Neural crest cell (in vitro differentiated cells): ENCODE data around the gene MINDY4. TPM values are rescaled to one million over a fixed set of nuclear protein-coding genes. Genes with fewer than 3 reads are reported as not detected.

Experiments
- DNase-seq: peaks from one replicate; pipeline ENCODE4 v3.0.0; 2021; ENCODE audit warnings: low read depth, mixed read lengths, low spot score
- H3K27ac Mint-ChIP-seq: one replicate; pipeline ENCODE4 v1.8.0; 2021; ENCODE audit warnings: mild to moderate bottlenecking, mixed read lengths; ENCODE audit not compliant: unreplicated experiment
- H3K27me3 Mint-ChIP-seq: 2 replicates; pipeline ENCODE4 v1.8.0; 2021; ENCODE audit warnings: low read depth, mild to moderate bottlenecking, mixed read lengths
- H3K36me3 Mint-ChIP-seq: 2 replicates; pipeline ENCODE4 v1.8.0; 2021; ENCODE audit warnings: low read depth, mild to moderate bottlenecking, mixed read lengths
- H3K4me1 Mint-ChIP-seq: 2 replicates; pipeline ENCODE4 v1.8.0; 2021; ENCODE audit warnings: mixed read lengths
- H3K4me3 Mint-ChIP-seq: one replicate; pipeline ENCODE4 v1.8.0; 2021; ENCODE audit warnings: mild to moderate bottlenecking, mixed read lengths
- H3K9me3 Mint-ChIP-seq: 2 replicates; pipeline ENCODE4 v1.8.0; 2021; ENCODE audit warnings: mixed read lengths
- total RNA-seq: library from RNA; stranded (reverse); gene quantifications from 2 replicates; pipeline ENCODE4 v1.2.1, GENCODE V29; 2021
- TF ChIP-seq, protein P1 (sequence below): fragments of 200-600 bp; sonication (generic); conservative IDR thresholded peaks from 2 replicates; pipeline ENCODE4 v1.5.0; 2021; ENCODE audit warnings: antibody characterized with exemption, mild to moderate bottlenecking

Gene MINDY4
- total RNA-seq, 1 donor from 2014 or later, result 9.2 TPM

DNA sequence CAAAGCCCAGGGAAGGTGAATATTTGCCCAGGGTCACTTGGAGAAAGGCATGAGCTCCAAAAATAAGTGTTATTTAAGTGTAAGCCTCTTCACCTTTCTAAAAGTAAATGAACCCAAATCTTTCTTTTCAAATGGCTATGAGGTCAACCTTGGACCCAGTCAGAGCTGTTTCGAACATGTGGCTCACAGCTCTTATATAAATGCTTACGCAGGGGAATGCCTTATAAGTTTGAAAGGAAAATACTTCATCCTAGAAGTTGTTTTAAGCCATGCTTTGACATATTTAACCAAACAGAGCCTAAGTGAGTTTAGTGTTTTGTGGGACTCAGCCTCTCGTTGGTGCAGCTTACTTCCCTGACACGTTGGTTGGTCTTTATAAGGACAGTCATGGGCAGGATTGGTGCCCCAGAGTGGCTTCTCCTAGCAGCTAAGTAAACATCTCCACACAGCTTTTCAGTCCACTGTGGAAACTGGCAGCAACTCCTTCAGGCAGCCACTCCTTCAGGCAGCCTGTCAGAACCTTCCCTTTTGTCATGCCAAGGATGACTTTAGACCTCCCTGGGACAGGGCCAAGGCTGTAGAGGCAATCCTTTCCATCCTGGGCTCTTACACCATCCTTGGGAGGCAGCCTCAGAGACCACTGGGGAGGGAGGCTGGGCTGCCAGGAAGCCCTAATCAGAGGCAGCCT, 43.6 kb downstream of the MINDY4 start:
- Mint-ChIP-seq H3K36me3 (peaks cover 15% of the 10 kb centered on the region), H3K27ac (no peak overlapping the region), H3K4me3 (no peak overlapping the region), H3K27me3 (no peaks in the 10 kb centered on the region), H3K9me3 (no peaks in the 10 kb centered on the region), H3K4me1 (no peaks in the 10 kb centered on the region)
- TF ChIP-seq, protein P1, sequence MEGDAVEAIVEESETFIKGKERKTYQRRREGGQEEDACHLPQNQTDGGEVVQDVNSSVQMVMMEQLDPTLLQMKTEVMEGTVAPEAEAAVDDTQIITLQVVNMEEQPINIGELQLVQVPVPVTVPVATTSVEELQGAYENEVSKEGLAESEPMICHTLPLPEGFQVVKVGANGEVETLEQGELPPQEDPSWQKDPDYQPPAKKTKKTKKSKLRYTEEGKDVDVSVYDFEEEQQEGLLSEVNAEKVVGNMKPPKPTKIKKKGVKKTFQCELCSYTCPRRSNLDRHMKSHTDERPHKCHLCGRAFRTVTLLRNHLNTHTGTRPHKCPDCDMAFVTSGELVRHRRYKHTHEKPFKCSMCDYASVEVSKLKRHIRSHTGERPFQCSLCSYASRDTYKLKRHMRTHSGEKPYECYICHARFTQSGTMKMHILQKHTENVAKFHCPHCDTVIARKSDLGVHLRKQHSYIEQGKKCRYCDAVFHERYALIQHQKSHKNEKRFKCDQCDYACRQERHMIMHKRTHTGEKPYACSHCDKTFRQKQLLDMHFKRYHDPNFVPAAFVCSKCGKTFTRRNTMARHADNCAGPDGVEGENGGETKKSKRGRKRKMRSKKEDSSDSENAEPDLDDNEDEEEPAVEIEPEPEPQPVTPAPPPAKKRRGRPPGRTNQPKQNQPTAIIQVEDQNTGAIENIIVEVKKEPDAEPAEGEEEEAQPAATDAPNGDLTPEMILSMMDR, result no peak
- DNase-seq, result no peak

DNA sequence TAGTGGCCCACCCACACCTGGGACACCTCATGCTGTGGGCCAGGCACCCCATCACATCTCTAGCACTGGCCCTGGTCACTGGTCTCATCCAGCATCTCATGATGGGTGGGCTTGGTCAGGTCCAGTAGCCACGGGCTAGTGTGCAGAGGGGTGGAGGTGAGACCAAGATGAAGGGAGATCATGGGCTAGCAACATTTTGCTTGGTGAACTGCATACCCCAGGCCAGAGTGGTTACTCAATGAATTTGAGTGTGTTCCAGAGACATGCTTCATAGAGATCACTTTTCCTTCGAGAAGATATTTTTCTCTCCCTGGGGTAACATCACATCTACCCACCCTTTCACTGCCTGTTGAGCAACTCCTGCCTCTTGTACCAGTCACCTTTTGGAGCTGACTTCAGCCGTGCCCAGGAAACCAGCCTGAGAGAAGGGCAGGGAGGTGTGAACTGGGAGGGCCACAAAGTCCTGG, 44.2 kb downstream of the MINDY4 start:
- H3K4me3 Mint-ChIP-seq, result no peak overlapping the region
- peaks cover 15% of the 10 kb centered on the region for H3K36me3 Mint-ChIP-seq
- TF ChIP-seq, protein P1, result no peak
- no peaks in the 10 kb centered on the region for H3K9me3 Mint-ChIP-seq
- H3K27me3 Mint-ChIP-seq, result no peaks in the 10 kb centered on the region
- no peak overlapping the region for H3K27ac Mint-ChIP-seq
- DNase-seq, result no peak
- no peaks in the 10 kb centered on the region for H3K4me1 Mint-ChIP-seq

DNA sequence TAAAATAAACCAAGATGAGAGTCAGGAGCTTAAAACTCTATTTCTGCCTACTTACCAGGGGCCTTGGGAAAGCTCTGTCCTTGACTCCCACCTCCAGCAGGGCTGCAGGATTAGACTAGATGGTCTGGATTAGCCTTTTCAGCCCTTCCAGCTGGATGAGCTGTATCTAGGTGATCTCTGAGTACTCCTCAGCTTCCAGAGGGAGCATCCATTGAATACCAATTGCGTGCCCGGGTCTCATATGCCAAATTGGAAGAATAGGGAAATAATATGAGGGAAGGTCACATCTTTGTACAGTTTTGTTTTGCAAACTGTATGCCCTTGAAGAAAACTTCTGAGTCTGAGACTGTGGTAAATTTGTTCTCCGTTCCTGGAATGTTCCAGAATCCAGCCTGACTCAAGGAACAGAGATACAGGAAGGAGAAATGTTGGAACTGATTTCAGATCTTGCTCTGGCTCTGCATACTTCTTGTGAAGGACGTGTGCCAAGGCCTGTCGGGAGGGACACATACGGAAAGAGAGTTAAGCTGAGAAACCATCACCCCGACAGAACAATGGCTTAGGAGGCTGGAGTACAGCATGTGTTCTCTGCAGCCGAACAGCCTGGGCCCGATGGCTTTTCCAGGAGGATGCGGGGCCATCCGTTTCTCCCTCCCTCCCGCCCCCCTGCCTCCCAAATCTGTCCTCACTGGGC, 44.9 kb downstream of the MINDY4 start:
- TF ChIP-seq, protein P1, result no peak
- H3K4me1 Mint-ChIP-seq, result no peaks in the 10 kb centered on the region
- no peaks in the 10 kb centered on the region for H3K27me3 Mint-ChIP-seq

DNA sequence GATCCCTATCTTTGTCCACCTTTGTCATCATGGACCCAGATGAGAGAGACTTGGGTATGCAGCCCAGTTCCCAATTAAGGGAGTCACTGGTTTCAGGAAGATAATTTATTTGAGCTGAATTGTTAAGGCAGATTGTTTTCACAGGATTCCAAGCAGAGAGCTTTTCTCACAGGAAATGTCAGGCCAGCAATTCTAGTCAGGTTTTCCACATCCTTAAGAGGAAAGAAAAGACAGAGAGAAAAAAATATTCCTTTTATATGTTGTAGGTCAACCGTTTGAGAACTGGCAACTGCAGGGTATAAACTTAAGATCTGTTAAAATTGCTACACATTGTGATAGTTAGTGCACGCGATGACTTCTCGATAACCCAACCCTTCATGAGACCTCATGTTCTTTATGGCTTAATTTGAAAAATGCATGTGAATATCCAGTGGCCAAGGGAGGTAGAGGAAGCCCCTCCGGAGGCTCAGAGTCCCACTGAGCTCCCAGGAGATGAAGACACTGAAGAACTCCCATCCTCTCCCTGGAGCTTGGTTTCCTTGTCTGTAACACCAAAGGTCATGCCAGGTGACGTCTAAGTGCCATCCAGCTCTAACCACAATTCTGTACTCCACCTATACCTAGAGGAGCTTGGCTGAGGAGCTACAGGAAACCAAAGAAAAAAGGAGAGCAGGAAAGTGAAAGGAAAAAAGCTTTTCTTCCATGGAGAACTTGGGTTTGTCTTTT, 45.6 kb downstream of the MINDY4 start:
- Mint-ChIP-seq H3K4me3 (no peak overlapping the region), H3K27ac (no peak overlapping the region), H3K4me1 (no peaks in the 10 kb centered on the region), H3K27me3 (no peaks in the 10 kb centered on the region), H3K36me3 (peaks cover 15% of the 10 kb centered on the region), H3K9me3 (no peaks in the 10 kb centered on the region)
- TF ChIP-seq, protein P1, result no peak
- DNase-seq, result no peak

More for the DNA sequence above, 44.9 kb downstream of the MINDY4 start:
- Mint-ChIP-seq H3K36me3 (peaks cover 15% of the 10 kb centered on the region), H3K27ac (peak overlapping the region; percentile 51), H3K4me3 (no peak overlapping the region), H3K9me3 (no peaks in the 10 kb centered on the region)
- no peak for DNase-seq

DNA sequence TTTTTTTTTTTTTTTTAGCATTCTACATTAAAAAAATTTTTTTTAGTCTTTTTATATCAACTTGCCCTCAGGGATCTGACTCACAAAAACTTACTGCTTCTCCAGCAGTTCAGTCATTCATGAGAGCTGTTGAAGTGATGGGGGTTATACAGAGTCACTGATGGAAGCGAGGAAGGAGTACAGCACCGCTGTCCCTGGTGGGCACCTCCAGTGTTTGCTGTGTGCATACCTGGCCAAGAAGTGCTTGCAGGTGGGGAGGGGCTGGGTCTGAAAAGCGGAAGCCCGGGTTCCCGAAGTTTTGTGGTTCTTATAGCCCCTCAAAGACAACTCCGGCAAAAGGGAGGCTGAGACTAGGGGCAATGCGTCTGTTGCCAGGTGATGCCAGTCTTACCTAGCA, 46.2 kb downstream of the MINDY4 start:
- H3K4me1 Mint-ChIP-seq, result no peaks in the 10 kb centered on the region
- DNase-seq, result no peak
- no peaks in the 10 kb centered on the region for H3K27me3 Mint-ChIP-seq
- peaks cover 10% of the 10 kb centered on the region for H3K36me3 Mint-ChIP-seq
- no peak overlapping the region for H3K27ac Mint-ChIP-seq
- no peaks in the 10 kb centered on the region for H3K9me3 Mint-ChIP-seq
- H3K4me3 Mint-ChIP-seq, result no peak overlapping the region
- TF ChIP-seq, protein P1, result no peak
